ENCODE data around the gene LCE6A.

DNA sequence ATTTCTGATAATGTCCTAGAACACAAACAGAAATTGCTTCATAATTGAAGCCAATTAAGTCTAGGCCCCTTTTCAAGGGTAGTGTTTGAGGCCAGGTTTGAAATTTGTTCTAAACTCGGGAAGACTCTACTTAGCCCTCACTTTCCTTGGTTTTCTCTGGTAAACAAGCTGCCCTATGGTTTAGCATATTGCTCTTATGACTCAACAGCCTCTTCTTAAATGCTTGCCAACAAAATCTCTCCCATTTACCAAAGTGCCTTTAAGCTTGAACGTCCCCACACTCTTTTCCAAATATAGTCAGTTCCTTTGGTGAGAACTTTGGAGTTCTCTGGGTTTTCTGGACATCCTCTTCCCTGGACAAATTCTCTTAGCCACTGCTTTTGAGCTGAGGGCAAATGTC, 5.8 kb upstream of the LCE6A start:
- TF ChIP-seq CTCF (IDR thresholded peaks at IDR 0.05; ENCODE audit: insufficient read depth, low read depth, low read length) (no peak), EZH2 (IDR thresholded peaks at IDR 0.05; ENCODE audit: insufficient read depth, low read length) (no peak)

Data from astrocyte (in vitro differentiated cells and primary cell).